PC-9 (cell line): ENCODE results near the gene TSPAN3. TPM values are rescaled to one million over a fixed set of nuclear protein-coding genes. Genes with fewer than 3 reads are reported as not detected.

Source experiments
- BruUV-seq: library from RNA; stranded (reverse); fragments of 400-500 nt; replicated peaks from 2 replicates; lab custom pipeline; 2021; lab: Mats Ljungman, UMichigan
- CTCF ChIA-PET: fragments of 300-600 bp; sonication (Branson Sonifier 250); formaldehyde crosslinking; loops from one replicate; lab custom pipeline; 2022; ENCODE audit warnings: antibody characterized with exemption; lab: Charles Lee
- POLR2A ChIA-PET: fragments of 300-600 bp; sonication (Branson Sonifier 250); formaldehyde crosslinking; loops from one replicate; lab custom pipeline; 2022; ENCODE audit warnings: antibody characterized with exemption; ENCODE audit not compliant: unreplicated experiment; lab: Charles Lee
- DNase-seq, 2 experiments: peaks; one replicate each; pipeline versions ENCODE4 v3.0.0 to v3.0.0-alpha.2; 2015 to 2022; ENCODE audit warnings: mixed read lengths in 1 of 2
- H2AFZ ChIP-seq: fragments of 200-600 bp; sonication (generic); 2 replicates; pipeline ENCODE4 v1.8.1; 2017; ENCODE audit warnings: antibody characterized with exemption
- H3F3A ChIP-seq: fragments of 200-600 bp; sonication (generic); 2 replicates; pipeline ENCODE4 v1.8.1; 2017; ENCODE audit warnings: antibody characterized with exemption, mild to moderate bottlenecking, low read depth; ENCODE audit not compliant: insufficient read depth
- H3K27ac ChIP-seq: fragments of 200-600 bp; sonication (generic); 2 replicates; pipeline ENCODE4 v1.6.1; 2016; ENCODE audit warnings: mixed run types
- H3K27me3 ChIP-seq: fragments of 200-600 bp; sonication (generic); 2 replicates; pipeline ENCODE4 v1.6.1; 2016; ENCODE audit warnings: low read depth, mixed run types; ENCODE audit not compliant: insufficient read depth
- H3K36me3 ChIP-seq: fragments of 200-600 bp; sonication (generic); 2 replicates; pipeline ENCODE4 v1.6.1; 2016; ENCODE audit warnings: low read depth, mixed run types
- H3K4me1 ChIP-seq: fragments of 200-600 bp; sonication (generic); replicated peaks from 2 replicates; pipeline ENCODE4 v1.6.1; 2016; ENCODE audit warnings: mixed run types; ENCODE audit not compliant: insufficient read depth
- H3K4me2 ChIP-seq: fragments of 200-600 bp; sonication (generic); 2 replicates; pipeline ENCODE4 v1.6.1; 2017; ENCODE audit warnings: mixed run types
- H3K4me3 ChIP-seq: fragments of 200-600 bp; sonication (generic); 2 replicates; pipeline ENCODE4 v1.6.1; 2016; ENCODE audit warnings: mixed run types
- H3K79me2 ChIP-seq: fragments of 200-600 bp; sonication (generic); 2 replicates; pipeline ENCODE4 v1.6.1; 2017; ENCODE audit warnings: low read depth, mixed run types
- H3K9me2 ChIP-seq: fragments of 200-600 bp; sonication (generic); 2 replicates; pipeline ENCODE4 v1.8.1; 2017; ENCODE audit warnings: mild to moderate bottlenecking; ENCODE audit not compliant: insufficient read depth
- H3K9me3 ChIP-seq: fragments of 200-600 bp; sonication (generic); 2 replicates; pipeline ENCODE4 v1.8.1; 2016; ENCODE audit warnings: low read depth; ENCODE audit not compliant: insufficient read depth
- H4K20me1 ChIP-seq: fragments of 200-600 bp; sonication (generic); 2 replicates; pipeline ENCODE4 v1.8.1; 2017; ENCODE audit not compliant: insufficient read depth
- EZH2 ChIP-seq: fragments of 200-600 bp; sonication (generic); IDR thresholded peaks from 2 replicates; pipeline ENCODE4 v1.8.0; 2017; ENCODE audit warnings: antibody characterized with exemption, low read depth
- intact Hi-C: fragments of 100-400 bp; cut with micrococcal nuclease; formaldehyde crosslinking; loops from one replicate; pipeline ENCODE4 v1.10.0; 2022; ENCODE audit not compliant: unreplicated experiment
- total RNA-seq: library from RNA; stranded (reverse); gene quantifications from 2 replicates; pipeline ENCODE4 v1.2.3, GENCODE V29; 2021
- TF ChIP-seq, protein P1 (sequence below): fragments of 200-600 bp; sonication (generic); conservative IDR thresholded peaks from 2 replicates; pipeline ENCODE4 v1.6.1; 2017; ENCODE audit warnings: mixed run types, antibody characterized with exemption, mild to moderate bottlenecking, moderate library complexity

TSPAN3 gene
- total RNA-seq, 1 experiment from 2014 or later: 151 TPM

DNA sequence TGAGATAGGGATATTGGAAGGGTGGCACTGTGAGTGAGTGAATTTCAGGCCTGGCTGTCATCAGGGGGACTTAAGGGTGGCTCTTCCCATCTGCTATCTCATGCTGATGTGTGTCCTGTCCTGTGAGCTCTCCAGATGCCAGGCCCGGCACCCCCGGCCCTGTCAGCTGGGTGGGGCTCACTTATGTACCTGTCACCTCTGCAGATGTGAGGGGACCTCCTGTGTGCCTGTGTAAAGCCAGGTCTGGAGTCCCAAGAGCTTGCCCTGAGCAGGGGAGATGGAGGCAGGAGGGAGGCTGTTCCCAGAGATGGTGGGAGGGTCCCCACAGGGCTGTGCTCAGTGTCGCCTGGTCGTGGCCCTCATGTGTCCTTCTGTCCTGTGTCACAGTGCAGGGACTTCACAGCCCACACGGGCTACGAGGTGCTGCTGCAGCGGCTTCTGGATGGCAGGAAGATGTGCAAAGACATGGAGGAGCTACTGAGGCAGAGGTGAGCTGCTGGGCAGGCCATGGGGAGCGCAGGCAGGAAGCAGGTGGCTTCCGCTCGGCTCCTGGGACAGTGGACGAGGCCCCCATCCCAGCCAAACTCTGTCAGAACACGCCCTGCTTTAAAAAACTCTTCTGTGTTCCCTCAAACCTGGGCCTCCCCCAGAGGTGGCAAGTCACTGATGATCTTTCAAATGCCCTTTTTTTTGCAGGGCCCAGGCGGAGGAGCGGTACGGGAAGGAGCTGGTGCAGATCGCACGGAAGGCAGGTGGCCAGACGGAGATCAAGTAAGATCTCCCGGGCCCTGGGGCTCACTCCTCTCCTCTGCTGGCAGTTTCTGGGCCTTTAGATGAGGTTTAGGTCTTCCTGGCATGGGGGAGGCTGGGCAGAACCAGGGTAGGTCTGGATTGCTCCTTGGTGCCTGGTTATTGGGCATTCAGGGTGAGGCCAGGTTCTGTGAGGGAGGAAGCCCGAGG lies 52.9 kb downstream of the TSPAN3 start:
- no peak overlapping the region for H2AFZ ChIP-seq
- no peaks in the 10 kb centered on the region for H3K79me2 ChIP-seq
- no peak overlapping the region for H3K4me2 ChIP-seq
- H3F3A ChIP-seq: no peaks in the 10 kb centered on the region
- H3K4me1 ChIP-seq: peaks cover 10% of the 10 kb centered on the region; the same call in 1 of the 2 replicates
- H3K36me3 ChIP-seq: no peaks in the 10 kb centered on the region
- H4K20me1 ChIP-seq: no peaks in the 10 kb centered on the region
- no peaks in the 10 kb centered on the region for H3K9me3 ChIP-seq
- TF ChIP-seq EZH2: no peak
- TF ChIP-seq, protein P1, sequence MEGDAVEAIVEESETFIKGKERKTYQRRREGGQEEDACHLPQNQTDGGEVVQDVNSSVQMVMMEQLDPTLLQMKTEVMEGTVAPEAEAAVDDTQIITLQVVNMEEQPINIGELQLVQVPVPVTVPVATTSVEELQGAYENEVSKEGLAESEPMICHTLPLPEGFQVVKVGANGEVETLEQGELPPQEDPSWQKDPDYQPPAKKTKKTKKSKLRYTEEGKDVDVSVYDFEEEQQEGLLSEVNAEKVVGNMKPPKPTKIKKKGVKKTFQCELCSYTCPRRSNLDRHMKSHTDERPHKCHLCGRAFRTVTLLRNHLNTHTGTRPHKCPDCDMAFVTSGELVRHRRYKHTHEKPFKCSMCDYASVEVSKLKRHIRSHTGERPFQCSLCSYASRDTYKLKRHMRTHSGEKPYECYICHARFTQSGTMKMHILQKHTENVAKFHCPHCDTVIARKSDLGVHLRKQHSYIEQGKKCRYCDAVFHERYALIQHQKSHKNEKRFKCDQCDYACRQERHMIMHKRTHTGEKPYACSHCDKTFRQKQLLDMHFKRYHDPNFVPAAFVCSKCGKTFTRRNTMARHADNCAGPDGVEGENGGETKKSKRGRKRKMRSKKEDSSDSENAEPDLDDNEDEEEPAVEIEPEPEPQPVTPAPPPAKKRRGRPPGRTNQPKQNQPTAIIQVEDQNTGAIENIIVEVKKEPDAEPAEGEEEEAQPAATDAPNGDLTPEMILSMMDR: no peak
- no peaks in the 10 kb centered on the region for H3K9me2 ChIP-seq
- no peaks in the 10 kb centered on the region for H3K27me3 ChIP-seq
- intact Hi-C loops: no loop called here
- DNase-seq: no peak
- H3K4me3 ChIP-seq: no peak overlapping the region
- ChIA-PET POLR2A (no interaction called here), CTCF (no interaction called here)
- no TSS peak for BruUV-seq
- no peak overlapping the region for H3K27ac ChIP-seq

DNA sequence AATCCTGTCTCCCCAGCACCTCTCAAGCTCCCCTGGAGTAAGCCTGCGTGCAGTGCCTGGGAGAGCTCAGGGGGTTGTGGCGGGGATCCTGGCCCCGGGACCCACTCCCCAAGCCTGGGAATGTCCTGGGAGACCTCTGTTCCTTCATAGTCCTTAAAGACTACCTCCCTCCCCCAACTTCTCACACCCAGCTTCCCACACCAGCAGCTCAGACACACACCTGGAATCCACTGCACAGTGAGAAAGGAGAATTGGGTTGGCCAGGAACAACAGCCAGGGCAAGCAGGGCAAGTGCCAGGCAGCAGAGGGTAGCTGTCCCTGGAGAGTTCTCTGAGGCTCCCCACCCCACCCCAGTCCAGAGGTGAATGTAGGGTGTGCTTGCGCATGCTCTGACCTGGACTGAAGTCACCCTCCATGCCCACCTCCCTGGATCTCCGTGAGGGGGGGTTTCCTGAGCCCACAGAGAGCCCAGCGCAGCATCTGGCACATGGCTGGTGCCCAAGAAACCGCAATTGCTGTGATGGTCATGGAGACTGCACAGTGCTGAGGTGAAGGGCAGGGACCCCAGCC lies 53.7 kb downstream of the TSPAN3 start:
- no TSS peak for BruUV-seq
- CTCF ChIA-PET: no interaction called here
- POLR2A ChIA-PET: interaction anchor here (0.6 kb wide), 1 partner anchor 86 kb away, joined by 4 read pairs; no protein-coding TSS in a partner anchor

GRCh38 chr15:77016321-77016695 lies 54.6 kb downstream of the TSPAN3 start:
- no peak overlapping the region for H3K4me3 ChIP-seq
- peaks cover 10% of the 10 kb centered on the region; the same call in 1 of the 2 replicates for H3K4me1 ChIP-seq
- no peaks in the 10 kb centered on the region for H3K79me2 ChIP-seq
- no peak overlapping the region for H3K4me2 ChIP-seq
- no peaks in the 10 kb centered on the region for H3F3A ChIP-seq
- intact Hi-C loops: no loop called here
- DNase-seq: no peak
- BruUV-seq: no TSS peak
- no peak overlapping the region for H2AFZ ChIP-seq
- no peaks in the 10 kb centered on the region for H4K20me1 ChIP-seq
- TF ChIP-seq, protein P1: no peak
- TF ChIP-seq EZH2: no peak
- POLR2A ChIA-PET: no interaction called here
- no peaks in the 10 kb centered on the region for H3K27me3 ChIP-seq
- H3K9me2 ChIP-seq: no peaks in the 10 kb centered on the region
- H3K36me3 ChIP-seq: no peaks in the 10 kb centered on the region
- CTCF ChIA-PET: no interaction called here
- no peaks in the 10 kb centered on the region for H3K9me3 ChIP-seq
- no peak overlapping the region for H3K27ac ChIP-seq

More for the DNA sequence above, 53.7 kb downstream of the TSPAN3 start:
- Histone ChIP-seq H3K4me3 (no peak overlapping the region), H3K36me3 (no peaks in the 10 kb centered on the region), H3K79me2 (no peaks in the 10 kb centered on the region), H3F3A (no peaks in the 10 kb centered on the region), H3K27ac (no peak overlapping the region), H3K9me2 (no peaks in the 10 kb centered on the region), H3K27me3 (no peaks in the 10 kb centered on the region), H4K20me1 (no peaks in the 10 kb centered on the region), H3K4me1 (peaks cover 10% of the 10 kb centered on the region; the same call in 1 of the 2 replicates), H3K4me2 (no peak overlapping the region), H2AFZ (no peak overlapping the region), H3K9me3 (no peaks in the 10 kb centered on the region)
- intact Hi-C loops: no loop called here
- no peak for DNase-seq
- no peak for TF ChIP-seq EZH2
- TF ChIP-seq, protein P1: no peak
